HS-27A (cell line): ENCODE data around the gene PIGH.
"Not testable (repeated sequence)": the region's sequence is repeated elsewhere in the genome, so short reads cannot be mapped to it uniquely, and the experiment has no call there.

Source experiments
- DNase-seq: peaks from one replicate; pipeline ENCODE4 v3.0.0-alpha.2; 2012; ENCODE audit warnings: low read depth, missing footprints

The PIGH gene

DNA sequence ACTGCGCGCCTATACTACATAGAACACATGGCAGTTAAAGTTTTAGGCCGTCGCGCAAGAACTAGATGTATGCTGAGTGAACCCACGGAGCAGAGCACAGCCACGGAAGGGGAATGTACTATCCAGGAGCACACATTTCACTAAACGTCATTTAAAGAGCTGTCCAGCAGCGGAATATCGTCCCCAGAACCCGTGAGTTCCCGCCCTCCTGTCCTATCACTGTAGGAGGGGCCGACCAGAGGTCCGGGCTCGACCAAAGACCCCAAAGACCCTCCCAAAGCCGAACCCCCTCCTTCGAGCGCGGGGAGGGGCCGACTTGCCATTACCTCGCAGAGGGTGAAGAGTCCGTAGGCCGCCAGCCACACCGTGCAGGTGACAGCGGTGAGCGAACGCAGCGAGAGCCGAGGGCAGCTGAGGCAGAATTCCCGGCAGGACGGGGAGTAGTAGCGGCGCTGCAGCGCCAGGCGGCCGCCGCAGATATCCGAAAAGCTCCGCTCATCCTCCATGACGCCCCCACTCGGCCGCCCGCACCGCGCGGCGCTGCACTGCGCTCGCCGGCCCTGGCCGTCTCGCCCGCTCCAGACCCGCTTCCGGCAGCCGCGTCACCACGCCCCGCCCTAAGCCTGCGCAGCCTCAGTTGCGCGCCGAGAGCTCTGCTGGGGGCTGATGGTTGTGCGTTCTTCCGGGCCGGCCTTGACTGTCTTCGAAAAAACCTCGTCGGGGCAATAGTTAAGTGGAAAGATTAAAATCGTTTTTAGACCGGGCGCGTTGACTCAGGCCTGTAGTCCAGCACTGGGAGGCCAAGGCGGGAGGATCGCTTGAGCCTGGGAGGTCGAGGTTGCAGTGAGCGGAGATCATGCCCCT lies at the start of gene PIGH:
PIGH (minus strand) TSS at position 571 of the 864 bp plus-strand sequence; CDS start at position 506, 65 bp downstream.
- DNase-seq: no peak

- no peak for DNase-seq
Measured at GRCh38 chr14:67646131-67646530, 46.1 kb upstream of the PIGH start.

DNA sequence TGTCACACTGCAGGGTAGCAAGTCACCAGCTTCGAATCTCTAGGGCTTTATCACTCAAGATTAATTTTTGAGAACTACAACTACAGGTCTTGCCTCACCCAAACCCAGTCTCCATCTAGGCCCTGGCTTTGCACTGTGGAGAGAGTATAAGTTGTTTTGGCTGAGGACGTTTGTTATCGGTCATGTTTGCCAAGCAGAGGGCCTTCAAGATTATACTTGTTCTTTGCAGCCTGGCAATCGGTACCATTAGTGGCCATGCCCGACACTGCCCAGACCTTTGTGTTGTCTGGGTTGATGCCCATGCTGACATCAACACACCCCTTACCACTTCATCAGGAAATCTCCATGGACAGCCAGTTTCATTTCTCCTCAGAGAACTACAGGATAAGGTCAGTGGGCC lies 45.3 kb upstream of the PIGH start:
- no peak for DNase-seq

GRCh38 chr14:67644428-67644827 lies 44.4 kb upstream of the PIGH start:
- DNase-seq: no peak

DNA sequence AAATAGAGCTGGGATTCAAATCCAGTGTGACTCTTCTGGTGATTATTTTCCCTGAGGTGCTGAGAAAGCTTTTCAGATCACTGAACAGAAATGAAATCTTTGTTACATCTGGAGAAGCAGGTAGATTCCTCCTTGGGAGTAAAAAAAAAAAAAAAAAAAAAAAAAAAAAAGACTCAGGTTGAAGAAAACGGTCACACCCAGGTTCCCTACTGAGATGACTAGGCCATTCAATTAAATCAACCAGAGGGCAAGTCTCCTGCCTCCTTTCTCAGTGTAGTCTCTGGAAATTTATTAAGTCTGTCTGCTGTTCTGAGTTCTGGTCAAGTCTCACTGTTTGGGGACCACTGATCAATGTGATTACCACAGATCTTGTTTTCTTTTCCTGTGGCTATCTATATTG lies 43.6 kb upstream of the PIGH start:
- no peak for DNase-seq

DNA sequence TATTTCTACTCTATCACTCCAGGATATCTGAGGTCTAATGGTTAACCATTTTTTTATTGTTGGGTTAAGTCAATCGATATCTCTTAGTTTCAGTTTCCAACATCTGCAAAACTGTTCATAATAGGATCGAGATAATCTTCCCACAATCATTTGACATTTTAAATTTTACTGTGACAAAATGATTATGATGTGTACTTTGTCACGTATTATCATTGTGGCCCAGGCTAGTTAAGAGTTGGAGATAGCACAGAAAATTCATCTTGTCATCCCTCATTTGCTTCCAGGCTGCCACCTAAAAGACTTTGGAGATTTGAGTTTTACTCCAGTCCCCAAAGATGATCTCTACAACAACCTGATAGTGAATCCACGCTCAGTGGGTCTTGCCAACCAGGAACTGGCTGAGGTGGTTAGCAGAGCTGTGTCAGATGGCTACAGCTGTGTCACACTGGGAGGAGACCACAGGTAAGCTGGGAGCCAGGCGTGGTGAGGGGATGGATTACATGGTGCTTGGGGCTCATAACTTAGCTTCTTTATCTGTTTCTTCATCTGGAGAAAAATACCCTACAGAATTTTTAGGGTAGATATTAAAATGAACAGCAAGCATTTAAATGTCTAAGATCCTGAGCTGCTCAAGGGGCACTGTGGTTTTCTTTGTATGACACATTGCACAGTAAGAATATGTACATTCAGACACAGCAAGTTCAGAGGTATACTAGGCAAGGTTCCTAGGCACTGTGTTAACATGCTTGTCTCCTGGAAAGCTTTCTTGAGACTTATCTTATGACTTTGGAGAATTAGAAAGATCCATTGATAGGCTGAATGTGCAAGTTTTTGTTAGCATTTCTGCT lies 42.1 kb upstream of the PIGH start:
- no peak for DNase-seq

- DNase-seq: no peak
Measured at GRCh38 chr14:67641480-67641879, 41.4 kb upstream of the PIGH start.

DNA sequence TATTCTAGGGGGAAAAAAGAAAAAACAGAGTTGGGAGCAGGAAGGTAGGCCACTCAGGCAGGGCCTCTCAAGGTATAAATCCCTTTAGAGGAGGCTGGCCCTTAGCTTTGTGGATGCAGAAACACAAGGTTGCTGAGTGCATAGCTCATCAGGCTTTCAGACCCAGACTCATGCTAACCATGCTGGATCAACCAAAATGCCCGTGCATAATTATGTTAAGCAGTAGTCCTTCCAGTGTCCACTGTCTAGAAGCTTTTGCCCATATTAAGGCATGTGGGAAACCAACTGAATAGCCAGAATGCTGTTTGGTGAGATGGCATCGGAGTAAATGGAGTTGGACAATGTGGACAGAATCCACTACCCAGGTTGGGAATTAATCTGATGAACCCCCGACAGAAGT lies 38.6 kb upstream of the PIGH start:
- no peak for DNase-seq

DNA sequence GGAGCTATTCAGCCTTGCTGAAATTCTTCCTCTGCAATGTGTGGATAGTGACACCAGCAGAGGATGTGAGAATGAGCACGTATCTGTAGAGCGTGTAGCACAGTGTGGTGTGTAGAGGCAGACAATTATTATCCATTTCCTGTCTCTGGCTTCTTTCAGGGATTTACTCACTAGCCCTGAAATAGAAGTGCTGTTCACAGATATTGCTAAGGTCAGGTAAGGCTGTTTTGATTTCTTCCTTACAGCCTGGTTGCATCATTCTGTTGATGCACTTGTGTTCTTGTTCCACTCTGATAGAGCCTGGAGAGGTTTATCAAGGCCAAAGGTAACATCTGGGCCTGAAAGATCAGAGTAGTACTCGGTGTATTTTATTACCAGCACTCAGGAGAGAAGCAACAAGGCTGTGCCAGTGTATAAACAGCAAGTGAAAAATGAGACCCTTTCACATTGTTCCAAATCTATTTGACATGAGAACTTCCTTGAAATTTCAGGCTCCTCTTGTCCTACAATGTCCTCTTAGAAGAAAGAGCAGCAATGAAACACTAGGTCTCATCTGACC lies 36.4 kb upstream of the PIGH start:
- DNase-seq: no peak

DNA sequence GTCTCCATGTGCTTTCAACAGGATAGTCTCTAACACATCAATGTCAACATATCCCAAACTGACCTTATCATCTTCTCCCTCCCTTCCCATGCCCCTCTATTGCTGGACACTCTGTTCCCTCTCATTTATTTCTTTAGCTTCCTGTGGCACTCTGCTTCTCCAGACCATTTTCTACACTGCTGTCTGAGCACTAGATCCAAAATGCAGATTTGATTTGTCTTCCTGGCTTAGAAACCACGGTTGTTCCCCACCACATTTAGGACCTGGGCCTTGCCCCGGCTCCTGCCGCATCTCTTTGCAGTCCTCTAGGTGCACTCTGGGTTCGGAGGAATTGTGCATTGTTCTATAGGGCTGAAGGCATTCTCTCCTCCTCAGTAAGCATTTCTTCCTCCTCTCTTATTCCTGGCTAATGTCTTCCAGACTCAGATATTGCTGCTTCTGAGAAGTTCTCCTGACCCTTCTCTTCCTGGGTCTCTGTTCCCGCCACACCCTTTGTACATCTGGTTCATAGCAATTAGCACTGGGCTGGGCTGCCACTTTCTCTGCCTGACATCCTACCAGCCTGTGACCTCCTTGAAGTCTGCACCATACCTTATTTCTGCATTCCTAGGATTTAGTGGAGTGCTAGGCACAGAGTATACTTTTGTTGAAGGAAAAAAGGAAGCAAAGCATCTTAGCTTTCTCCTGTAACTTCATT lies 33.5 kb upstream of the PIGH start:
- DNase-seq: no peak

DNA sequence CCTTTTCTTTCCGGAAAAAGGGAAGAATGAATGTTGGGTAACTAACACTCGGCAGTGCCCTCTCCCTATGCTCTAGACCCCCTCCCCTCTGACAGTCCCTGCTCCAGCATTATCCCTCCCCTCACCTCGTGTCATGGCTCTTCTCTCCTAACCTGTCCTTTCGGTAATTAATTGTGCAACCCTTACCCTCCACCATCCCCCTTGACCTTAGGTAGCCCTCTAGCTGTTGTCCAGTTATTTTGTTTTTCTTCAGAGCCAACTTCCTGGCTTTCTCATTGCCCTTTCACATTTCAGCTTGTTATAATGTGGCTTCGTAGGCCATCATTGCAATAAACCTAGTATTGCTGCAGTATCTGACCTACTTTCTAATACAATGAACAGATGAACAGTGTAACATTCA lies 30.9 kb upstream of the PIGH start:
- DNase-seq: no peak

DNA sequence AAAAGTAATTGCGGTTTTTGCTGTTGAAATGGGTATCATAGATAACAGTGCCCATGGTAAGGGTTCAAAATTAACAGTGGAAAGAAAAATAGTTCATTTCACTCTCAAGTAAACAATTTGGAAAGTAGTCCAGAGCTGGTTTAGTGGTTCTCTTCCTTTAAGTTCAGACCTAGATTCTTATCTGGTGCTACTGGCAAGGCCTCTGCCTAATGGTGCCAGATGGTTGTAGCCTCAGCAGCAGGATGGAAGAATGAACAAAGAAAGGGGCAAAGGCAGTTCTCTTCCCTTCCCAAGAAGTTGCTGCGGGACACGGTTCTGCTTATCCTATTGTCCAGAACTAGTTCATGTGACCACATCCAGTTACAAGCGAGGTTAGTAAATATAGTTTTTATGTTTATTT lies 30.1 kb upstream of the PIGH start:
- no peak for DNase-seq

DNA sequence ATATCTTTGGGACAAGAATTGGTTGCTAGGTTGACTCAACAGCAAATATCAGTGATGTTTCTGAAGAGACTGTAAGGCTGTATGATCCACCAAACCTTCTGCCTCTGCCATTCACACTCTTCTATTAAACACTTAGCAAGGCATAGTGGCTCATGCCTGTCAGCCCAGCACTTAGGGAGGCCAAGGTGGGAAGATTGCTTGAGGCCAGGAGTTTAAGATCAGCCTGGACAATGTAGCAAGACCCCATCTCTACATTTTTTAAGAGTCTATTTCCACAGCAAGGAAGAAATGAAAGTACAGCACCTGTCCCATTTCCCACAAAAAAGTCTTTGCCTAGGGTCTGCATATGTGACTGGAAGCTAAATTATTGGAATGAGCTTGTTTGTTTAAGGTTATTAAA lies 27.5 kb upstream of the PIGH start:
- no peak for DNase-seq

DNA sequence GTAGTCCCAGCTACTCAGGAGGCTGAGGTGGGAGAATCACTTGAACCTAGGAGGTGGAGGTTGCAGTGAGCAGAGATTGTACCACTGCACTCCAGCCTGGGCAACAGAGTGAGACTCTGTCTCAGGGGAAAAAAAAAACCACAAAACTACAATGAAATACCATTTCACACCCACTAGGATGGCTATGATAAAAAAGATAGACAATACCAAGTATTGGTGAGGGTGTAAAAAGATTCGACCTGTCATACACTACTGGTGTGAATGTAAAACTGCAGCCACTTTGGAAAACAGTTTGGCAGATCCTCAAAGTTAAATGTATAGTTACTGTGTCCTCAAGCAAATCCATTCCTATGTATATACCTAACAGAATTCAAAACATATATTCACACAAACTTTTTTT lies 26.1 kb upstream of the PIGH start:
- not testable (repeated sequence) for DNase-seq

DNA sequence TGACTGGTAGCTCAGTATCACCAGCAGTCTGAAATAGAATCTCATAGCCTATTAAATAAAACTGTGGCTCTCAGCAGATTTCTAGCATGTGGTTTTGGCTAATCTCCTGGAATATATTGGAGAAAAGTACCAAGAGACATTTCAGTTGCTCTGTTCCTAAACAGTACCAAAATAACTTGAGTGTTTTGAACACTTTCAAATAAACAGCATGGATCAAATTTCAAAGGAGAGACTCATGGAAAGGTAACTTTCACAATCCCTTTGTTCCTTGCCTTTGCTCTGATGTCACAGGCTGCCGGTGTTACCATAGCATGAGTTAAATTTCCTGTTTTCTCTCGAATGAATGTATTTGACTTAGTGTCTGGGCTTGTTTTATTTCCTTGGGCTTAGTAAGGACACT lies 23.0 kb upstream of the PIGH start:
- no peak for DNase-seq

GRCh38 chr14:67622675-67623074 lies 22.6 kb upstream of the PIGH start:
- DNase-seq: peak; percentile 29

DNA sequence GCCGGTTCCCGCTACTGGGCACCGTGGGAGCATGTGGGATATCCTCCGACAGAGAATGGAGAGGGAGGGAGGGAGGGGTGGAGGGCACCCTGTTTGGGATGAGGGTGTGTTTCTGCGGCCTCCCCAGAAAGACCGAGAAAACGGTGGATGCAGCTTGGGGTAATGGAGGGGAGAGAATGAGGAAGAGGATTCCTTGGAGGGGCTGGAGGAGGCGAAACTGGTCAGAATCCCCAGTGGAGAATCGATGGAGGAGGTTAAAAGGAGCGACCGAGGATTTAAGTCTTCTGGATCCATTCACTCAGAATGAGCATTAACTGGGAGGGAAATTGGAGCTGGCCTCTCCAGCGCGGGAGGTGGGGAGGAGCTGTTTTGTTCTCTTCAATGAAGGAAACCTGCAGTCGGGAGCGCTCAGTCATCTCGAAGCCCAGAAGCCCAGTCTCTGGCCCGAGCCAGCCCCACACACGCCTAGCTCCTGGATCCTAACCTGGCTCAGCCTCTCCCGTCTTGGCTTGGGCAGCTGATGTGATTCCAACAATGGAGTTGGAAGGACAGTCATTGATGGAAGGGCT lies 20.2 kb upstream of the PIGH start:
- DNase-seq: no peak

- peak; percentile 69 for DNase-seq
Measured at GRCh38 chr14:67619446-67620216, 19.6 kb upstream of the PIGH start, which contains the start of gene ARG2. ARG2 (plus strand) TSS chr14:67619920; CDS start chr14:67619978, 58 bp downstream.

DNA sequence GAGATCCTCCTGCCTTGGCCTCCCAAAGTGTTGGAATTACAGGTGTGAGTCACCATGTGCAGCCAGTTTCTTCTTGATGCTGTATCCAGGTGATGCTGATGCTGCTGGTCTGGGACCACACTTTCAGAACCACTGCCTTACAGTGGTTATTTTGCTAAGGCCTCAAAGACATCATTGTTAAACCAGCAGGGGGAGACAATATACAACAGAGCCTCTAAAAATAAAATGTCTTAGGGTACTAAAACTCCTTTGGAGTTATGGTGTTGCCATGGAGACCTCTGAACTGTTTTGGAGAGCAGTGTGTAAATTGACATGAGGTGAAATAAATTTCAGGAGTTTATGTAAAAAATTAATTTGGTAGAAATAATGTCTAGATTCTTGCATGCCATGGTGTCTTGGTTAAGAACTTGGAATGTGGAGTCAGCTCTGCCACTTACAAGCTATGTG lies 18.6 kb upstream of the PIGH start:
- peak; percentile 38 for DNase-seq

- no peak for DNase-seq
Measured at GRCh38 chr14:67610491-67610890, 10.4 kb upstream of the PIGH start.
